DOHH2 (cell line): ENCODE data around the gene CTRB1.

ENCODE experiments used
- H3F3A ChIP-seq: fragments of 200-600 bp; sonication (generic), shearing (Covaris generic); 2 replicates; pipeline ENCODE4 v1.6.0; 2016; ENCODE audit warnings: antibody characterized with exemption, mild to moderate bottlenecking; ENCODE audit not compliant: control insufficient read depth, insufficient read depth
- H3K27ac ChIP-seq: fragments of 200-600 bp; sonication (generic); 2 replicates; pipeline ENCODE4 v1.5.1; 2014; ENCODE audit warnings: low read depth, mild to moderate bottlenecking, low read length, moderate library complexity
- H3K27me3 ChIP-seq: fragments of 200-600 bp; sonication (generic); 2 replicates; pipeline ENCODE4 v1.6.1; 2014; ENCODE audit warnings: mild to moderate bottlenecking, low read length, mixed read lengths; ENCODE audit not compliant: control insufficient read depth
- H3K36me3 ChIP-seq: fragments of 200-600 bp; sonication (generic); 2 replicates; pipeline ENCODE4 v1.6.1; 2014; ENCODE audit warnings: mild to moderate bottlenecking, low read length, moderate library complexity, mixed read lengths; ENCODE audit not compliant: control insufficient read depth
- H3K4me1 ChIP-seq: fragments of 200-600 bp; sonication (generic); 2 replicates; pipeline ENCODE4 v1.6.1; 2014; ENCODE audit warnings: mild to moderate bottlenecking, low read length, mixed read lengths; ENCODE audit not compliant: control insufficient read depth
- H3K4me2 ChIP-seq: fragments of 200-600 bp; sonication (generic); 2 replicates; pipeline ENCODE4 v1.6.0; 2014; ENCODE audit warnings: mild to moderate bottlenecking, low read length, moderate library complexity
- H3K4me3 ChIP-seq: fragments of 200-600 bp; sonication (generic); 2 replicates; pipeline ENCODE4 v1.5.1; 2014; ENCODE audit warnings: mild to moderate bottlenecking, low read length, mixed read lengths
- H3K79me2 ChIP-seq: fragments of 200-600 bp; sonication (generic); 2 replicates; pipeline ENCODE4 v1.6.1; 2014; ENCODE audit warnings: mild to moderate bottlenecking, low read length, mixed read lengths; ENCODE audit not compliant: control insufficient read depth
- H3K9me2 ChIP-seq: fragments of 200-600 bp; sonication (generic); replicated peaks from 2 replicates; pipeline ENCODE4 v1.6.1; 2014; ENCODE audit warnings: mild to moderate bottlenecking, low read length, mixed read lengths; ENCODE audit not compliant: control insufficient read depth
- H3K9me3 ChIP-seq: fragments of 200-600 bp; sonication (generic); 2 replicates; pipeline ENCODE4 v1.6.1; 2014; ENCODE audit warnings: antibody characterized with exemption, low read length, mixed read lengths; ENCODE audit not compliant: control insufficient read depth, insufficient read depth
- H4K20me1 ChIP-seq: fragments of 200-600 bp; sonication (generic); 2 replicates; pipeline ENCODE4 v1.6.0; 2014; ENCODE audit warnings: low read depth, mild to moderate bottlenecking, antibody characterized with exemption, low read length, moderate library complexity; ENCODE audit not compliant: control insufficient read depth, insufficient read depth
- EZH2phosphoT487 ChIP-seq: fragments of 200-600 bp; sonication (generic); IDR thresholded peaks from 2 replicates; pipeline ENCODE4 v1.6.1; 2017; ENCODE audit warnings: borderline replicate concordance, mild to moderate bottlenecking, antibody characterized with exemption, low read length, moderate library complexity, mixed read lengths
- TF ChIP-seq, protein P1 (sequence below): fragments of 200-600 bp; sonication (generic); IDR thresholded peaks from one replicate; pipeline ENCODE4 v1.5.1; 2014; ENCODE audit warnings: antibody characterized with exemption, mild to moderate bottlenecking, low read depth, low read length; ENCODE audit not compliant: poor library complexity, severe bottlenecking

Gene CTRB1

DNA sequence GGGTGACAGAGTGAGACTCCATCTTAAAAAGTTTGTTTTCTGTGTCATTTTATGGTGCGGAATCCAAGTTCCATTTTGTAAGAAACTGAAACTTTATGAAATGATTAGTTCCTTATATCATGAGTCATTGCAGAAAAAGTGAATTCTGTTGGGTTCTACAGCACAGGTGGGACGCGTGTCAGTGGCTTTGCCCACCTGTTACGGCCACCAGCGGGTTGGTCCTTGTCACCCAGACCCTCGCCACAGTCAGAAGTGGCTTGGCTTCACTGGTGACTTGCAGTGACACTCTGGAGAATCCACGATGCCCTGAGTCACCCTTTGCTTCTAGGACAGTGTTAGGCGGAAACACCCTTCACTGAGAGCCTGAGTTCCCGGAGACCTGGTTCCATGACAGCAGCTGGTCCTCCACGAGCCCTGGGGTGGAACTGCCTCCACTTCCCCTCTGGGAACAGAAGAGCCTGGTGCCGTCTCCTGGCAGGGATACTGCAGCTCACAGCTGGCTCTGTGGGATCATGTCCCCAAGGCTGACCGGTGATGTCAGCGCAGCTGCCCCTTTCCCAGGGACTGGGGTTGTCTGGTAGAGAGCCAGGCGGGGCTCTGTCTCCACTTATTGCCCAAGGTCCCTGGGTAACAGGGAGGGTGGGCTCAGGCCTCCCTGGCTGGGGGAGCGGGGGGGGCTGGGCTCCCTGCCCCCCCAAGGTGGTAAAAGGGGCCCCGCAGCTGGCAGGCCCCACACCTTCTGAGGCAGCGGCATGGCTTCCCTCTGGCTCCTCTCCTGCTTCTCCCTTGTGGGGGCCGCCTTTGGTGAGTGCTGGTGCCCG is at the start of gene CTRB1:
Gene CTRB1, plus strand, starts transcription at position 733 of the 821 bp plus-strand sequence. Its CDS starts 20 bp downstream, at position 753.
- no peak within 1 kb of the TSS for H3K4me3 ChIP-seq

DNA sequence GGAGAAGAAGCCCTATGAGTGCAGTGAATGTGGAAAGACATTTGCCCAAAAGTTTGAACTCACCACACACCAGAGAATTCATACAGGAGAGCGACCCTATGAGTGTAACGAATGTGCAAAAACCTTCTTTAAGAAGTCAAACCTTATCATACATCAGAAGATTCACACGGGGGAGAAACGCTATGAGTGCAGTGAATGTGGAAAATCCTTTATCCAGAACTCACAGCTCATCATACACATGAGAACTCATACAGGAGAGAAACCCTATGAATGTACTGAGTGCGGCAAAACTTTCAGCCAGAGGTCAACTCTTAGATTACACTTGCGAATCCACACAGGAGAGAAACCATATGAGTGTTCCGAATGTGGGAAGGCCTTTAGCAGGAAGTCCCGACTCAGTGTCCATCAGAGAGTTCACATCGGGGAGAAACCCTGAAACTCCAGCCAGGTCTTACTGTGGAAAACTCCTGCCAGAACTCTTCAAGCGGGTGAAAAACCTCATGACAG is 48.8 kb upstream of the CTRB1 start:
- peaks cover 4% of the 10 kb centered on the region; the same call in 1 of the 2 replicates for H3K79me2 ChIP-seq
- H3K4me3 ChIP-seq, result no peak overlapping the region
- peaks cover 62% of the 10 kb centered on the region for H3K36me3 ChIP-seq
- H3K4me2 ChIP-seq, result no peak overlapping the region
- H3K27me3 ChIP-seq, result no peaks in the 10 kb centered on the region
- H3K9me2 ChIP-seq, result no peaks in the 10 kb centered on the region
- no peaks in the 10 kb centered on the region for H3K4me1 ChIP-seq
- no peaks in the 10 kb centered on the region for H3F3A ChIP-seq
- no peaks in the 10 kb centered on the region for H4K20me1 ChIP-seq
- H3K27ac ChIP-seq, result no peak overlapping the region
- TF ChIP-seq, protein P1, sequence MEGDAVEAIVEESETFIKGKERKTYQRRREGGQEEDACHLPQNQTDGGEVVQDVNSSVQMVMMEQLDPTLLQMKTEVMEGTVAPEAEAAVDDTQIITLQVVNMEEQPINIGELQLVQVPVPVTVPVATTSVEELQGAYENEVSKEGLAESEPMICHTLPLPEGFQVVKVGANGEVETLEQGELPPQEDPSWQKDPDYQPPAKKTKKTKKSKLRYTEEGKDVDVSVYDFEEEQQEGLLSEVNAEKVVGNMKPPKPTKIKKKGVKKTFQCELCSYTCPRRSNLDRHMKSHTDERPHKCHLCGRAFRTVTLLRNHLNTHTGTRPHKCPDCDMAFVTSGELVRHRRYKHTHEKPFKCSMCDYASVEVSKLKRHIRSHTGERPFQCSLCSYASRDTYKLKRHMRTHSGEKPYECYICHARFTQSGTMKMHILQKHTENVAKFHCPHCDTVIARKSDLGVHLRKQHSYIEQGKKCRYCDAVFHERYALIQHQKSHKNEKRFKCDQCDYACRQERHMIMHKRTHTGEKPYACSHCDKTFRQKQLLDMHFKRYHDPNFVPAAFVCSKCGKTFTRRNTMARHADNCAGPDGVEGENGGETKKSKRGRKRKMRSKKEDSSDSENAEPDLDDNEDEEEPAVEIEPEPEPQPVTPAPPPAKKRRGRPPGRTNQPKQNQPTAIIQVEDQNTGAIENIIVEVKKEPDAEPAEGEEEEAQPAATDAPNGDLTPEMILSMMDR, result no peak
- no peak for TF ChIP-seq EZH2phosphoT487
- H3K9me3 ChIP-seq, result peaks cover 39% of the 10 kb centered on the region

More for the DNA sequence above, at the start of gene CTRB1:
- no peaks in the 10 kb centered on the region for H3F3A ChIP-seq
- no peaks in the 10 kb centered on the region for H3K79me2 ChIP-seq
- no peaks in the 10 kb centered on the region for H4K20me1 ChIP-seq
- no peaks in the 10 kb centered on the region for H3K4me1 ChIP-seq
- H3K9me3 ChIP-seq, result no peaks in the 10 kb centered on the region
- H3K36me3 ChIP-seq, result no peaks in the 10 kb centered on the region
- no peak within 1 kb of the TSS for H3K4me2 ChIP-seq
- no peak for TF ChIP-seq EZH2phosphoT487
- TF ChIP-seq, protein P1, result no peak
- no peaks in the 10 kb centered on the region for H3K27me3 ChIP-seq
- no peaks in the 10 kb centered on the region for H3K9me2 ChIP-seq
- H3K27ac ChIP-seq, result no peak within 1 kb of the TSS

DNA sequence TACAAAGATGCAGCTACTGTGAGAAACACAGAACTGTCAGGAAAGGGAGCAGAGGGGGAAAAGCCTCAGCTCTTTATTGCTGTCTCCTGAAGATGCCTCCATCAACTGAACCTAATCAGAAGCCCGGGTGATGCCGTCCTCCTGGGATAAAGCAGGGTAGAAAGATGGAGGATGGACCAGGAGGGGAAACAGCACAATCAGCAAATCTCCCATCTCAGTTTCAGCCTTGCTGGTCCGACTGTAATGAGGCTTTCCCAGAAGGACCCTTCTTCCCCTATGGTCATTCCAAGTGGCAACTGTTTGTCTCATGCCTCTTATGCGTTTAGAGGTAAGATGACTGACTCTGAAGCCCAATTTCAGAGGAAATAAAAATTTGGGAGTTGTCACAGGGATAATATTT is 46.2 kb upstream of the CTRB1 start:
- H3K36me3 ChIP-seq, result peaks cover 41% of the 10 kb centered on the region

More for the DNA sequence above, 46.2 kb upstream of the CTRB1 start:
- no peak for TF ChIP-seq EZH2phosphoT487
- TF ChIP-seq, protein P1, result no peak
- no peaks in the 10 kb centered on the region for H3F3A ChIP-seq
- H3K9me2 ChIP-seq, result no peaks in the 10 kb centered on the region
- no peaks in the 10 kb centered on the region for H3K27me3 ChIP-seq
- no peak overlapping the region for H3K4me3 ChIP-seq
- no peaks in the 10 kb centered on the region for H3K79me2 ChIP-seq
- H3K4me1 ChIP-seq, result no peaks in the 10 kb centered on the region
- no peak overlapping the region for H3K27ac ChIP-seq
- peaks cover 33% of the 10 kb centered on the region for H3K9me3 ChIP-seq
- H4K20me1 ChIP-seq, result no peaks in the 10 kb centered on the region
- H3K4me2 ChIP-seq, result no peak overlapping the region
